HG03045 (cell line): ENCODE data around the gene PBX3.

Source experiments
- ATAC-seq: cut with Tn5 transposase; IDR thresholded peaks from one replicate; pipeline ENCODE4 v1.9.1; 2021; ENCODE audit warnings: mild to moderate bottlenecking, moderate library complexity; ENCODE audit not compliant: unreplicated experiment

Gene PBX3

GRCh38 chr9:125990793-125991220, 243.6 kb downstream of the PBX3 start:
- ATAC-seq = no peak

- ATAC-seq = no peak
Measured at GRCh38 chr9:125991886-125992529, 244.8 kb downstream of the PBX3 start.

GRCh38 chr9:125992557-125992956, 245.4 kb downstream of the PBX3 start:
- ATAC-seq = no peak

GRCh38 chr9:125993466-125993865, 246.3 kb downstream of the PBX3 start:
- no peak for ATAC-seq

- no peak for ATAC-seq
Measured at GRCh38 chr9:125994066-125994943, 247.1 kb downstream of the PBX3 start.

- ATAC-seq = no peak
Measured at GRCh38 chr9:125995006-125995405, 247.8 kb downstream of the PBX3 start.

- no peak for ATAC-seq
Measured at GRCh38 chr9:125995706-125996105, 248.5 kb downstream of the PBX3 start.

- no peak for ATAC-seq
Measured at GRCh38 chr9:125996791-125997190, 249.6 kb downstream of the PBX3 start.

GRCh38 chr9:125997196-125997823, 250.1 kb downstream of the PBX3 start:
- no peak for ATAC-seq

GRCh38 chr9:125998837-125999503, 251.8 kb downstream of the PBX3 start:
- ATAC-seq = no peak

- no peak for ATAC-seq
Measured at GRCh38 chr9:125999504-125999881, 252.3 kb downstream of the PBX3 start.

- no peak for ATAC-seq
Measured at GRCh38 chr9:126000256-126000655, 253.1 kb downstream of the PBX3 start.

GRCh38 chr9:126000731-126001580, 253.8 kb downstream of the PBX3 start:
- ATAC-seq = no peak

- no peak for ATAC-seq
Measured at GRCh38 chr9:126001581-126002225, 254.5 kb downstream of the PBX3 start.

GRCh38 chr9:126002476-126003350, 255.5 kb downstream of the PBX3 start:
- no peak for ATAC-seq

GRCh38 chr9:126009047-126009446, 261.9 kb downstream of the PBX3 start:
- ATAC-seq = no peak

- no peak for ATAC-seq
Measured at GRCh38 chr9:126014726-126015125, 267.6 kb downstream of the PBX3 start.

- no peak for ATAC-seq
Measured at GRCh38 chr9:126015424-126015823, 268.3 kb downstream of the PBX3 start.
